ENCODE results near the gene STOM. TPM values are rescaled to one million over a fixed set of nuclear protein-coding genes. Genes with fewer than 3 reads are reported as not detected.

The STOM gene
- total RNA-seq, 1 experiment from 2014 or later = 33.1 TPM

DNA sequence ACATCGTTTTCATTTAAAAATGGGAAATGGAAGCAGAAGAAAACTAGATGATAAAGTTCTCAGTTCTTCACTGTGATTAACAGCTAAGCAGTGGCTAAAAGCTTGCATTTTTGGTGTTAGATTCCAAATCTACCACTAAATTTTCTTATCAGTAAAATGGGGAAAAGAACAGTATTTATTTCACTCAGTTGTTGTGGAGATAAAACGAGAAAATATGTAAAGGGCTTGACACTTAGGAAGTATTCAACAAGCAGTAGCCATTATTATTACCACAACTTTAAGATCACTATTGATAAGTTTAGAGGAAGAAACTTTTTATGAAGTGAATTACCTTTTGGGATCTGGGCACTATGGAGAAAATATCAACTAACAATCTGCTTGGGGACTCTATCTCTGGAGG is 4.5 kb downstream of the STOM start:
- TF ChIP-seq, protein P1, sequence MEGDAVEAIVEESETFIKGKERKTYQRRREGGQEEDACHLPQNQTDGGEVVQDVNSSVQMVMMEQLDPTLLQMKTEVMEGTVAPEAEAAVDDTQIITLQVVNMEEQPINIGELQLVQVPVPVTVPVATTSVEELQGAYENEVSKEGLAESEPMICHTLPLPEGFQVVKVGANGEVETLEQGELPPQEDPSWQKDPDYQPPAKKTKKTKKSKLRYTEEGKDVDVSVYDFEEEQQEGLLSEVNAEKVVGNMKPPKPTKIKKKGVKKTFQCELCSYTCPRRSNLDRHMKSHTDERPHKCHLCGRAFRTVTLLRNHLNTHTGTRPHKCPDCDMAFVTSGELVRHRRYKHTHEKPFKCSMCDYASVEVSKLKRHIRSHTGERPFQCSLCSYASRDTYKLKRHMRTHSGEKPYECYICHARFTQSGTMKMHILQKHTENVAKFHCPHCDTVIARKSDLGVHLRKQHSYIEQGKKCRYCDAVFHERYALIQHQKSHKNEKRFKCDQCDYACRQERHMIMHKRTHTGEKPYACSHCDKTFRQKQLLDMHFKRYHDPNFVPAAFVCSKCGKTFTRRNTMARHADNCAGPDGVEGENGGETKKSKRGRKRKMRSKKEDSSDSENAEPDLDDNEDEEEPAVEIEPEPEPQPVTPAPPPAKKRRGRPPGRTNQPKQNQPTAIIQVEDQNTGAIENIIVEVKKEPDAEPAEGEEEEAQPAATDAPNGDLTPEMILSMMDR (IDR thresholded peaks at IDR 0.05; ENCODE audit: insufficient read depth in 1 of 2, low read depth in 1 of 2, low read length in 1 of 2, severe bottlenecking in 1 of 2, unreplicated experiment in 1 of 2) = no peak
- peaks cover 6% of the 10 kb centered on the region for H3K36me3 Mint-ChIP-seq (ENCODE audit: insufficient read depth, unreplicated experiment)
- H3K4me1 ChIP-seq = peaks cover 42% of the 10 kb centered on the region

DNA sequence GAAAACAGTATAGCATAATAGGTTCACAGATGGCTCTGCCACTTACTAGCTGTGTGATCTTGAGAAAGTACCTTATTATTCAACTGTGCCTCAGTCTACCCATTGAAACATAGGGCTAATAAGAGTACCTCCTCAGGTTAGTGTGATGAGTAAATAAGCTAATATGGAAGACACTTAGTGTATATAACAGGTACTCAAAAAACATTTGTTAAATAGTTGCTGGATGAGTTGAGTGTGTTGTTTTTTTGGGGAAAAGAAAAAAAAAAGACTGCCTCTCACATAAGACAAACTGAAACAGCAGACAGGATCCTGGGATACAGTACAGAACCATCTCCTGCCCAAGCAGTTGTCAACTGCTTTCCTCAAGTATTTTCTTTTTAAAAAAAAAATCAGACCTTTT is 5.2 kb downstream of the STOM start:
- no peak for DNase-seq
- TF ChIP-seq, protein P1 (IDR thresholded peaks at IDR 0.05; ENCODE audit: insufficient read depth in 1 of 2, low read depth in 1 of 2, low read length in 1 of 2, severe bottlenecking in 1 of 2, unreplicated experiment in 1 of 2) = no peak
- Mint-ChIP-seq H3K4me1 (ENCODE audit: low read depth, unreplicated experiment) (peaks cover 17% of the 10 kb centered on the region), H3K4me3 (ENCODE audit: unreplicated experiment) (no peak overlapping the region), H3K27me3 (ENCODE audit: insufficient read depth, unreplicated experiment) (no peaks in the 10 kb centered on the region), H3K9me3 (ENCODE audit: unreplicated experiment) (no peaks in the 10 kb centered on the region), H3K27ac (ENCODE audit: unreplicated experiment) (no peak overlapping the region), H3K36me3 (ENCODE audit: insufficient read depth, unreplicated experiment) (peaks cover 6% of the 10 kb centered on the region)
- no peaks in the 10 kb centered on the region for H3K36me3 ChIP-seq (ENCODE audit: control insufficient read depth, insufficient read depth, low read length)
- ChIA-PET POLR2A (no interaction called here), CTCF (interaction anchor here (0.7 kb wide), 1 partner anchor 49 kb away, joined by 4 read pairs; no protein-coding TSS in a partner anchor)
- H3K4me1 ChIP-seq = peaks cover 36% of the 10 kb centered on the region
- intact Hi-C loops (cut with micrococcal nuclease; ENCODE audit: unreplicated experiment) = no loop called here
- H3K4me3 ChIP-seq (ENCODE audit: low read depth, low read length) = no peak overlapping the region
- BruUV-seq (replicated peaks) = no TSS peak
- no peaks in the 10 kb centered on the region for H3K9me3 ChIP-seq
- no peaks in the 10 kb centered on the region for H3K27me3 ChIP-seq (replicated peaks; ENCODE audit: control insufficient read depth, insufficient read depth, low read length)

More for the DNA sequence above, 4.5 kb downstream of the STOM start:
- Mint-ChIP-seq H3K27ac (ENCODE audit: unreplicated experiment) (no peak overlapping the region), H3K4me3 (ENCODE audit: unreplicated experiment) (no peak overlapping the region), H3K27me3 (ENCODE audit: insufficient read depth, unreplicated experiment) (no peaks in the 10 kb centered on the region), H3K9me3 (ENCODE audit: unreplicated experiment) (peaks cover 6% of the 10 kb centered on the region), H3K4me1 (ENCODE audit: low read depth, unreplicated experiment) (peaks cover 17% of the 10 kb centered on the region)
- H3K36me3 ChIP-seq (ENCODE audit: control insufficient read depth, insufficient read depth, low read length) = no peaks in the 10 kb centered on the region
- POLR2A ChIA-PET = no interaction called here
- CTCF ChIA-PET = no interaction called here
- DNase-seq = no peak
- H3K27me3 ChIP-seq (replicated peaks; ENCODE audit: control insufficient read depth, insufficient read depth, low read length) = no peaks in the 10 kb centered on the region
- H3K9me3 ChIP-seq = no peaks in the 10 kb centered on the region
- no TSS peak for BruUV-seq (replicated peaks)
- intact Hi-C loops (cut with micrococcal nuclease; ENCODE audit: unreplicated experiment) = no loop called here
- H3K4me3 ChIP-seq (ENCODE audit: low read depth, low read length) = no peak overlapping the region

DNA sequence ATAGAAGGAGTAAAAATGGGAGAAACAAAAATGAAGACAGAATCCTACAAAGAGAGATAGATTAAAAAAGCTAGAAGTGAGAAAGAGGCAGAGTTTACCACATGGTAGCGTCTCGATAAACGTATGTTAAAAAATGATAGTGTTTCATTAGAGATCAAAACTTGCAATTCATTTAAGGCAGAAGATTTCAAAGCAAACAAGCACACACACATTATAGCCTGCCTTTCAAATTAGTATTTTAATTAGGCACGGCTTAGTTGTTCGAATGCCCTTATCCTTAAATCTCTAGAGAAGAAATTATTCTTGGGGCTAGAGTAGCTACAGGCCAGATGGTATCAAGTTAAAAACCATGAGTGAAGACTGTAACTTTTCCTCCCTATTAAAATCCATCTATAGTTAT is 6.0 kb downstream of the STOM start:
- H3K4me3 Mint-ChIP-seq (ENCODE audit: unreplicated experiment) = no peak overlapping the region
- H3K9me3 Mint-ChIP-seq (ENCODE audit: unreplicated experiment) = no peaks in the 10 kb centered on the region
- H3K4me1 Mint-ChIP-seq (ENCODE audit: low read depth, unreplicated experiment) = peaks cover 17% of the 10 kb centered on the region
- TF ChIP-seq, protein P1 (IDR thresholded peaks at IDR 0.05; ENCODE audit: insufficient read depth in 1 of 2, low read depth in 1 of 2, low read length in 1 of 2, severe bottlenecking in 1 of 2, unreplicated experiment in 1 of 2) = no peak
- Histone ChIP-seq H3K27me3 (replicated peaks; ENCODE audit: control insufficient read depth, insufficient read depth, low read length) (no peaks in the 10 kb centered on the region), H3K9me3 (no peaks in the 10 kb centered on the region), H3K4me1 (peaks cover 35% of the 10 kb centered on the region), H3K36me3 (ENCODE audit: control insufficient read depth, insufficient read depth, low read length) (no peaks in the 10 kb centered on the region), H3K4me3 (ENCODE audit: low read depth, low read length) (no peak overlapping the region)
- intact Hi-C loops (cut with micrococcal nuclease; ENCODE audit: unreplicated experiment) = no loop called here
- CTCF ChIA-PET = no interaction called here
- DNase-seq = no peak
- POLR2A ChIA-PET = interaction anchor here (0.6 kb wide), 1 partner anchor 54 kb away, joined by 3 read pairs; no protein-coding TSS in a partner anchor
- H3K27me3 Mint-ChIP-seq (ENCODE audit: insufficient read depth, unreplicated experiment) = no peaks in the 10 kb centered on the region
- peaks cover 6% of the 10 kb centered on the region for H3K36me3 Mint-ChIP-seq (ENCODE audit: insufficient read depth, unreplicated experiment)
- no peak overlapping the region for H3K27ac Mint-ChIP-seq (ENCODE audit: unreplicated experiment)
- BruUV-seq (replicated peaks) = no TSS peak
